ENCODE measurements around the gene NOC2L.

NOC2L gene

DNA sequence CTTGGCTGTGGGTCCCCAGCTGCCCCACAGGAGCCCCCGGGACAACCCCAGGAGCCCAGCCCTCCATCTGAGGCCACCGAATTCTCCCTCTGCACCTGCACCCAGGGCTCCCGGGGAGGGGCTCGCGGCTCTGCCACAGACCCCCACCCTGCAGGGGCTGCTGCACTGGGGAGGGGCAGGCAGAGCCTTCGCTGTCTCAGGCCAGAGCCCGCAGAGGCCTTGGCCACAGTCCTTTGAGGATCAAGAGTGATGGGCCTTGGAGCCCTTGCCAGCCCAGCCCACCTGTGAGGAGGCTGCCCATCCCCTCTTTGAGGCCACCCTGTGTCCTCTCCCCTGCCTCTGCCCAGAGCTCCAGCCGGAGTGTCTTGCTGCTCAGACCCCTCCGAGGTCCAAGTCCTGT, 16.3 kb upstream of the NOC2L start:
- no peak for DNase-seq (ENCODE audit: extremely low read depth, low read depth)

GRCh38 chr1:974687-975328, 15.8 kb upstream of the NOC2L start:
- TF ChIP-seq CTCF (IDR thresholded peaks at IDR 0.05; ENCODE audit: low read depth, low read length), result no peak
- no peak for DNase-seq (ENCODE audit: extremely low read depth, low read depth)

More for the DNA sequence above, 16.3 kb upstream of the NOC2L start:
- TF ChIP-seq CTCF (IDR thresholded peaks at IDR 0.05; ENCODE audit: low read depth, low read length), result no peak

- no peak for DNase-seq (ENCODE audit: extremely low read depth, low read depth)
- no peak for TF ChIP-seq CTCF (IDR thresholded peaks at IDR 0.05; ENCODE audit: low read depth, low read length)
Observed at GRCh38 chr1:974293-974640, 15.2 kb upstream of the NOC2L start.

DNA sequence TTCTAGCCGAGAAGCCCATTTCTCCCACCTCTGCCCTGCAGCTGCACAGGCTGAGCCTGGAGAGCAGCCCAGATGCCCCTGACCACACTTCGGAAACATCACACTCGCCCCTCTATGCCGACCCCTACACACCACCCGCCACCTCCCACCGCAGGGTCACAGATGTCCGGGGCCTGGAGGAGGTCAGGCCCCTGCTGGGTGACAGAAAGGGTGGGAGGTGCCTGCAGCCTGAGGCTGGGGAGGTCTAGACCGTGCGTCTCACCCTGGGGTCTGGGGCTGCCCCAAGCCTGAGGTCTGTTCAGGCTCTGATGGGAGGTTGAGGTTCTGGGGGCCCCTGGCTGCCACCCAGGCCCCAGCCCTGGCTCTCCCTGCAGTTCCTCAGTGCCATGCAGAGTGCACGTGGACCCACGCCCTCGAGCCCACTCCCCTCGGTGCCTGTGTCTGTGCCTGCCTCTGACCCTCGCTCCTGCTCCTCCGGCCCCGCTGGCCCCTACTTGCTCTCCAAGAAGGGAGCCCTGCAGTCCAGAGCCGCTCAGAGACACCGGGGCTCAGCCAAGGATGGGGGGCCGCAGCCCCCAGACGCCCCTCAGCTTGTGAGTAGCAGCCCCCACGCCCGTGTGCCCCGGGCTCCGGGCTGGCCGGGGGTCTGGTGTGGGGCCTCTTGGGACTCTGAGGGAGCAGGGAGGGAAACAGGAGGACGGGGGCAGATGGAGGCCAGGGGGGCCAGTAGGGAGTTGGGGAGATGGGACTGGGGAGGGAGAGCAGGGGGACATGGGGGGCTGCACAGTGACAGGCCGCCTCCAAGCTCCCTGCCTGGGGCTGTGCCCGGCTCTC, 14.6 kb upstream of the NOC2L start:
- DNase-seq (ENCODE audit: extremely low read depth, low read depth), result no peak
- no peak for TF ChIP-seq CTCF (IDR thresholded peaks at IDR 0.05; ENCODE audit: low read depth, low read length)

- DNase-seq (ENCODE audit: extremely low read depth, low read depth), result no peak
- no peak for TF ChIP-seq CTCF (IDR thresholded peaks at IDR 0.05; ENCODE audit: low read depth, low read length)
Observed at GRCh38 chr1:972726-973458, 13.8 kb upstream of the NOC2L start.

- no peak for DNase-seq (ENCODE audit: extremely low read depth, low read depth)
- no peak for TF ChIP-seq CTCF (IDR thresholded peaks at IDR 0.05; ENCODE audit: low read depth, low read length)
Observed at GRCh38 chr1:971751-972506, 12.9 kb upstream of the NOC2L start.

All from AG09319 (cell line).